ENCODE data around the gene CIDEA.

Gene CIDEA

GRCh38 chr18:12317664-12318333 lies 63.6 kb downstream of the CIDEA start:
- DNase-seq (ENCODE audit: low read depth in 3 of 3, low spot score in 1 of 3): no peak

GRCh38 chr18:12318334-12318697 lies 64.2 kb downstream of the CIDEA start:
- no peak for DNase-seq (ENCODE audit: low read depth in 3 of 3, low spot score in 1 of 3)

GRCh38 chr18:12318857-12319256 lies 64.7 kb downstream of the CIDEA start:
- DNase-seq (ENCODE audit: low read depth in 3 of 3, low spot score in 1 of 3): no peak

- no peak for DNase-seq (ENCODE audit: low read depth in 3 of 3, low spot score in 1 of 3)
Observed at GRCh38 chr18:12321333-12321732, 67.2 kb downstream of the CIDEA start.

GRCh38 chr18:12324991-12325725 lies 71.0 kb downstream of the CIDEA start:
- DNase-seq (ENCODE audit: low read depth in 3 of 3, low spot score in 1 of 3): no peak

- DNase-seq (ENCODE audit: low read depth in 3 of 3, low spot score in 1 of 3): no peak
Observed at GRCh38 chr18:12325726-12326245, 71.6 kb downstream of the CIDEA start.

GRCh38 chr18:12326711-12327460 lies 72.7 kb downstream of the CIDEA start:
- DNase-seq (ENCODE audit: low read depth in 3 of 3, low spot score in 1 of 3): no peak

Measured in stimulated activated CD4-positive, alpha-beta T cell treated with anti-CD3 and anti-CD28 coated beads, TNF-alpha, amount 100 ng/mL, for 1 hour (primary cell).